ENCODE results near the gene NCOA1. TPM values are rescaled to one million over a fixed set of nuclear protein-coding genes. Genes with fewer than 3 reads are reported as not detected.

Gene NCOA1
- total RNA-seq, 2 experiments from 2014 or later, result 6.1 to 12.1 TPM

GRCh38 chr2:24512831-24513230 is 21.8 kb downstream of the NCOA1 start:
- Histone ChIP-seq H3K4me1 (ENCODE audit: insufficient read depth, low read length, poor library complexity, severe bottlenecking) (no peaks in the 10 kb centered on the region), H3K9me3 (ENCODE audit: low read length) (no peaks in the 10 kb centered on the region), H3K79me2 (ENCODE audit: insufficient read depth, low read depth, low read length) (no peaks in the 10 kb centered on the region), H3K4me3 (ENCODE audit: low read depth, low read length, poor library complexity, severe bottlenecking) (no peak overlapping the region), H4K20me1 (ENCODE audit: insufficient read depth, low read length) (no peaks in the 10 kb centered on the region), H3K4me2 (ENCODE audit: low read length) (no peak overlapping the region), H3K9me2 (ENCODE audit: insufficient read depth, low read length) (no peaks in the 10 kb centered on the region), H3K36me3 (ENCODE audit: insufficient read depth, low read length) (no peaks in the 10 kb centered on the region), H3K27ac (ENCODE audit: low read depth, low read length, poor library complexity, severe bottlenecking) (no peak overlapping the region), H2AFZ (ENCODE audit: low read length) (no peak overlapping the region)
- ChIA-PET POLR2A (interaction anchor here (0.5 to 1.1 kb wide), 3 partner anchors 48 to 113 kb away, joined by 3 to 6 read pairs (median 3); no protein-coding TSS in a partner anchor), CTCF (ENCODE audit: unreplicated experiment) (no interaction called here)
- intact Hi-C loops (cut with micrococcal nuclease; ENCODE audit: unreplicated experiment), result no loop called here
- TF ChIP-seq CTCF (conservative IDR thresholded peaks at IDR 0.05; ENCODE audit: low read length) (no peak), EZH2phosphoT487 (IDR thresholded peaks at IDR 0.05; ENCODE audit: borderline replicate concordance, low read depth, low read length) (no peak)
- BruUV-seq (replicated peaks), result no TSS peak
- no peak for DNase-seq (ENCODE audit: low spot score)

DNA sequence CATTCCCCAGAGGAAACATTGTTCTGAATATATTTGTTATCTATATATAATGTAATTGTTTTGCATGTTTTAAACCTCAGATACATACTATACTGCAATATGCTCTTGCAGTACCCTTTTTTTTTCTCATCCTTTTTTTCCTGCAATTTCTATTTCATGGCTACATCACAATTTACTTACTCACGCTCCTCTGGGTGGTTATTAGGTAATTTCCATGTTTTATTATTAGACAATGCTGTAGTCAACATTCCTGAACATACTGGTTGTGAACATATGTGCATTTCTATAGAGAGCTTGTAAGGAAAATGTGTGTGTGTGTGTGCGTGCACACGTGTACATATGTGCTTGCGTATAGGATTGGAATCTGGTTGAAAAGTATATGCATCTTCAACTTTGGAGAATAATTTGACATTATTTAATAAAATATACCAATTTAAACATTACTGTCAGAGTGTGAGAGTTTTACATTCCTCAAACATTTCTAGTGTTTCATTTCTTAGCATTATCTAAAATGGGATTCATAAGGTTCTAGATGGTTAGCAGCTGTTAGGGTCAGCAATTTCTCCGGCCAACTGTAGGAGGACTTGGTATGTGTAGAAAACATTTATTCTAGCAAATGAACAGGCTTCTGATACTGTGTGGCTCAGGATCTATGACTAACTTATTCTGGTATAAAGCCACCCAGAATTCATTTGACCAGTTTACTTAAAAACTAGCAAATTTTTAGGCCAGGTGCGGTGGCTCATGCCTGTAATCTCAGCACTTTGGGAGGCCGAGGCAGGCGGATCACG is 22.4 kb downstream of the NCOA1 start:
- Histone ChIP-seq H3K4me1 (ENCODE audit: insufficient read depth, low read length, poor library complexity, severe bottlenecking) (no peaks in the 10 kb centered on the region), H3K4me3 (ENCODE audit: low read depth, low read length, poor library complexity, severe bottlenecking) (no peak overlapping the region), H2AFZ (ENCODE audit: low read length) (no peak overlapping the region), H3K27ac (ENCODE audit: low read depth, low read length, poor library complexity, severe bottlenecking) (no peak overlapping the region), H3K9me3 (ENCODE audit: low read length) (no peaks in the 10 kb centered on the region), H4K20me1 (ENCODE audit: insufficient read depth, low read length) (no peaks in the 10 kb centered on the region), H3K36me3 (ENCODE audit: insufficient read depth, low read length) (no peaks in the 10 kb centered on the region), H3K9me2 (ENCODE audit: insufficient read depth, low read length) (no peaks in the 10 kb centered on the region), H3K4me2 (ENCODE audit: low read length) (no peak overlapping the region), H3K79me2 (ENCODE audit: insufficient read depth, low read depth, low read length) (no peaks in the 10 kb centered on the region)
- BruUV-seq (replicated peaks), result no TSS peak
- CTCF ChIA-PET (ENCODE audit: unreplicated experiment), result no interaction called here
- POLR2A ChIA-PET, result no interaction called here
- intact Hi-C loops (cut with micrococcal nuclease; ENCODE audit: unreplicated experiment), result no loop called here
- no peak for TF ChIP-seq CTCF (conservative IDR thresholded peaks at IDR 0.05; ENCODE audit: low read length)
- TF ChIP-seq EZH2phosphoT487 (IDR thresholded peaks at IDR 0.05; ENCODE audit: borderline replicate concordance, low read depth, low read length), result no peak
- no peak for DNase-seq (ENCODE audit: low spot score)

- TF ChIP-seq CTCF (conservative IDR thresholded peaks at IDR 0.05; ENCODE audit: low read length) (no peak), EZH2phosphoT487 (IDR thresholded peaks at IDR 0.05; ENCODE audit: borderline replicate concordance, low read depth, low read length) (no peak)
- intact Hi-C loops (cut with micrococcal nuclease; ENCODE audit: unreplicated experiment), result no loop called here
- CTCF ChIA-PET (ENCODE audit: unreplicated experiment), result no interaction called here
- Histone ChIP-seq H4K20me1 (ENCODE audit: insufficient read depth, low read length) (no peaks in the 10 kb centered on the region), H3K9me3 (ENCODE audit: low read length) (no peaks in the 10 kb centered on the region), H3K9me2 (ENCODE audit: insufficient read depth, low read length) (no peaks in the 10 kb centered on the region), H3K79me2 (ENCODE audit: insufficient read depth, low read depth, low read length) (no peaks in the 10 kb centered on the region), H3K4me1 (ENCODE audit: insufficient read depth, low read length, poor library complexity, severe bottlenecking) (no peaks in the 10 kb centered on the region), H3K4me3 (ENCODE audit: low read depth, low read length, poor library complexity, severe bottlenecking) (no peak overlapping the region), H2AFZ (ENCODE audit: low read length) (no peak overlapping the region), H3K4me2 (ENCODE audit: low read length) (no peak overlapping the region), H3K27ac (ENCODE audit: low read depth, low read length, poor library complexity, severe bottlenecking) (no peak overlapping the region), H3K36me3 (ENCODE audit: insufficient read depth, low read length) (no peaks in the 10 kb centered on the region)
- POLR2A ChIA-PET, result no interaction called here
- no peak for DNase-seq (ENCODE audit: low spot score)
- BruUV-seq (replicated peaks), result no TSS peak
Measured at GRCh38 chr2:24514820-24515219, 23.8 kb downstream of the NCOA1 start.

All from OCI-LY7 (cell line).